ENCODE results near the gene CYREN.

Gene CYREN

DNA sequence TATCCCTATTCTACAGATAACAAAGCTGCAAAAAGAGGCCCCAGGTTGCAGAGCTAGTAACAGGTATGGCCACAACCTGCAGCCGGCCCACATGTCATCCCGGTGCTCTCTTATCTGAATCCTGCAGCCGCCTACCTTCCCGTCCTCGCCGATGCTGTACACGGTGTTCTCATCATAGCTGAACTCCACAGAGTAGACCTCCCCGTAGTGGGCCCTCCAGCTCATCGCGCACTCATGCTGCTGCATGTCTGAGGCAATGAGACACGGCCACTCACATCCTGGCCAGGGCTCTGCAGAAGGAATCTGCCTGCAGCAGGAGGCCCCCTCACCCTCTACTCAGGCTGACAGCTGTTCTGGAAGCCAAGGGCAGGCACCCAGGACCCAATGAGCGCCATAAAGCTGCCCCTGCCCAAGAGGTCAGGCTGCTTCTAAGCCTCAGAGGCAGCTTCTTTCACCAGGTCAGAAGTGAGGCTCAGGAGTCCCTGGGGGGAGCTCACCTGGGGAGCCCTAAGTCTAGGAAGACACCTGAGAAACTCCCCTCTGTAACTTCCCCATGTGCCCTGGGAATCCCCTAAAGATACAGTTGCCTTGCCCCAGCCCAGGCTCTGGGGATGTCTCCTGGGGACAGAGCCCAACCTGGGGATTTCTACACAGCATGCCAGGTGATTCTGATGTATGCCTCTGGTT, 17.9 kb upstream of the CYREN start:
- no peak overlapping the region for H3K27ac ChIP-seq (ENCODE audit: low read length)
- H3K4me2 ChIP-seq (ENCODE audit: low read length): peak overlapping the region; percentile 90
- H3K9me3 ChIP-seq (ENCODE audit: insufficient read depth, low read length): no peaks in the 10 kb centered on the region
- peaks cover 18% of the 10 kb centered on the region for H3K27me3 ChIP-seq (ENCODE audit: low read depth, low read length)
- no peak overlapping the region for H2AFZ ChIP-seq (ENCODE audit: low read depth, low read length)
- TF ChIP-seq, protein P1, sequence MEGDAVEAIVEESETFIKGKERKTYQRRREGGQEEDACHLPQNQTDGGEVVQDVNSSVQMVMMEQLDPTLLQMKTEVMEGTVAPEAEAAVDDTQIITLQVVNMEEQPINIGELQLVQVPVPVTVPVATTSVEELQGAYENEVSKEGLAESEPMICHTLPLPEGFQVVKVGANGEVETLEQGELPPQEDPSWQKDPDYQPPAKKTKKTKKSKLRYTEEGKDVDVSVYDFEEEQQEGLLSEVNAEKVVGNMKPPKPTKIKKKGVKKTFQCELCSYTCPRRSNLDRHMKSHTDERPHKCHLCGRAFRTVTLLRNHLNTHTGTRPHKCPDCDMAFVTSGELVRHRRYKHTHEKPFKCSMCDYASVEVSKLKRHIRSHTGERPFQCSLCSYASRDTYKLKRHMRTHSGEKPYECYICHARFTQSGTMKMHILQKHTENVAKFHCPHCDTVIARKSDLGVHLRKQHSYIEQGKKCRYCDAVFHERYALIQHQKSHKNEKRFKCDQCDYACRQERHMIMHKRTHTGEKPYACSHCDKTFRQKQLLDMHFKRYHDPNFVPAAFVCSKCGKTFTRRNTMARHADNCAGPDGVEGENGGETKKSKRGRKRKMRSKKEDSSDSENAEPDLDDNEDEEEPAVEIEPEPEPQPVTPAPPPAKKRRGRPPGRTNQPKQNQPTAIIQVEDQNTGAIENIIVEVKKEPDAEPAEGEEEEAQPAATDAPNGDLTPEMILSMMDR (IDR thresholded peaks at IDR 0.05; ENCODE audit: low read depth, low read length): no peak
- TF ChIP-seq EZH2phosphoT487 (IDR thresholded peaks at IDR 0.05; ENCODE audit: low read depth): no peak
- H3K9ac ChIP-seq (ENCODE audit: low read length): no peak overlapping the region
- H3K36me3 ChIP-seq (replicated peaks; ENCODE audit: low read depth, low read length): peaks cover 58% of the 10 kb centered on the region
- H4K20me1 ChIP-seq (ENCODE audit: insufficient read depth, low read length): no peaks in the 10 kb centered on the region
- H3K4me1 ChIP-seq (ENCODE audit: low read length): peaks cover 59% of the 10 kb centered on the region
- H3K4me3 ChIP-seq (ENCODE audit: low read length): peak overlapping the region; percentile 17
- H3K79me2 ChIP-seq (ENCODE audit: low read length): no peaks in the 10 kb centered on the region

DNA sequence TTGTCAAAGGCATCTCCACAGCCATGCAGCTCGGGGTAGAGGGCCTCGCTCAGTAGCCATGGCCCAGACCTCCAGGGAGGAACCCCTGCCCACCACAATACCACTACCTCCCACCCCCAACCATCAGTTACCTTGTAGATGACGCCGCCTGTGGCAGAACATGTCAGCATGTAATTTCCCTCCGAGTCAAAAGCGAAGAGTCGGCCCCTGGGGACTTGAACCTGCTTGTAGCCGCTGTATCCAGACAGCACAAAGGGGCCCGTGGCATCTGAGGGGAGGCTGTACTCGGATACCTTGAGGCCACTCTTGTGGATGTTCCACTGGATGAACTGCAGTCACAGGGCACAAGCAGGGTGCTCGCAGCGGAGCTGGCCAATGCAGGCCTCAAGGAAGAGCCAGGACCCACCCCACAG, 16.3 kb upstream of the CYREN start:
- H3K4me1 ChIP-seq (ENCODE audit: low read length): peaks cover 59% of the 10 kb centered on the region
- H3K79me2 ChIP-seq (ENCODE audit: low read length): no peaks in the 10 kb centered on the region
- peak overlapping the region; percentile 90 for H3K4me2 ChIP-seq (ENCODE audit: low read length)
- no peak for TF ChIP-seq EZH2phosphoT487 (IDR thresholded peaks at IDR 0.05; ENCODE audit: low read depth)
- TF ChIP-seq, protein P1 (IDR thresholded peaks at IDR 0.05; ENCODE audit: low read depth, low read length): peak; percentile 25
- peaks cover 52% of the 10 kb centered on the region for H3K36me3 ChIP-seq (replicated peaks; ENCODE audit: low read depth, low read length)
- peak overlapping the region; percentile 27; the same call in 1 of the 2 replicates for H3K27ac ChIP-seq (ENCODE audit: low read length)
- no peaks in the 10 kb centered on the region for H3K9me3 ChIP-seq (ENCODE audit: insufficient read depth, low read length)
- H4K20me1 ChIP-seq (ENCODE audit: insufficient read depth, low read length): no peaks in the 10 kb centered on the region
- H3K27me3 ChIP-seq (ENCODE audit: low read depth, low read length): peaks cover 18% of the 10 kb centered on the region
- H3K4me3 ChIP-seq (ENCODE audit: low read length): peak overlapping the region; percentile 61
- H3K9ac ChIP-seq (ENCODE audit: low read length): peak overlapping the region; percentile 12; the same call in 1 of the 2 replicates
- no peak overlapping the region for H2AFZ ChIP-seq (ENCODE audit: low read depth, low read length)

DNA sequence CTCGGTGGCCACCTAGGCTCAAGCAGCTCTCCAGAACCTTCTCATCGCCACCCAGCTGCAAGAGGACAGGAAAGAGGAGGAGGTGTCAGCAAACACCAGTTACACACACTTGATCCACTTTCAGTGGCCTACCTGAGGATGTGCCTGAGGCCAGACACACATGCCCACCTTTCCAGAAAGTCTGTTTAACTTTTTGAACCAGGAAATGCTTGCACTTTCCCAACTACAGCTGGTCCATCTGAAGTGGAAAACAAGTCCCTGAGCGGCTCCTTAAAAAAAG, 15.7 kb upstream of the CYREN start:
- no peaks in the 10 kb centered on the region for H4K20me1 ChIP-seq (ENCODE audit: insufficient read depth, low read length)
- TF ChIP-seq, protein P1 (IDR thresholded peaks at IDR 0.05; ENCODE audit: low read depth, low read length): no peak
- TF ChIP-seq EZH2phosphoT487 (IDR thresholded peaks at IDR 0.05; ENCODE audit: low read depth): no peak
- no peaks in the 10 kb centered on the region for H3K9me3 ChIP-seq (ENCODE audit: insufficient read depth, low read length)
- H3K4me1 ChIP-seq (ENCODE audit: low read length): peaks cover 59% of the 10 kb centered on the region
- H3K4me3 ChIP-seq (ENCODE audit: low read length): peak overlapping the region; percentile 61; the same call in 1 of the 2 replicates
- H3K4me2 ChIP-seq (ENCODE audit: low read length): peak overlapping the region; percentile 90
- H3K27ac ChIP-seq (ENCODE audit: low read length): no peak overlapping the region
- peaks cover 18% of the 10 kb centered on the region for H3K27me3 ChIP-seq (ENCODE audit: low read depth, low read length)
- H3K9ac ChIP-seq (ENCODE audit: low read length): no peak overlapping the region
- peaks cover 48% of the 10 kb centered on the region for H3K36me3 ChIP-seq (replicated peaks; ENCODE audit: low read depth, low read length)
- H3K79me2 ChIP-seq (ENCODE audit: low read length): no peaks in the 10 kb centered on the region
- no peak overlapping the region for H2AFZ ChIP-seq (ENCODE audit: low read depth, low read length)

DNA sequence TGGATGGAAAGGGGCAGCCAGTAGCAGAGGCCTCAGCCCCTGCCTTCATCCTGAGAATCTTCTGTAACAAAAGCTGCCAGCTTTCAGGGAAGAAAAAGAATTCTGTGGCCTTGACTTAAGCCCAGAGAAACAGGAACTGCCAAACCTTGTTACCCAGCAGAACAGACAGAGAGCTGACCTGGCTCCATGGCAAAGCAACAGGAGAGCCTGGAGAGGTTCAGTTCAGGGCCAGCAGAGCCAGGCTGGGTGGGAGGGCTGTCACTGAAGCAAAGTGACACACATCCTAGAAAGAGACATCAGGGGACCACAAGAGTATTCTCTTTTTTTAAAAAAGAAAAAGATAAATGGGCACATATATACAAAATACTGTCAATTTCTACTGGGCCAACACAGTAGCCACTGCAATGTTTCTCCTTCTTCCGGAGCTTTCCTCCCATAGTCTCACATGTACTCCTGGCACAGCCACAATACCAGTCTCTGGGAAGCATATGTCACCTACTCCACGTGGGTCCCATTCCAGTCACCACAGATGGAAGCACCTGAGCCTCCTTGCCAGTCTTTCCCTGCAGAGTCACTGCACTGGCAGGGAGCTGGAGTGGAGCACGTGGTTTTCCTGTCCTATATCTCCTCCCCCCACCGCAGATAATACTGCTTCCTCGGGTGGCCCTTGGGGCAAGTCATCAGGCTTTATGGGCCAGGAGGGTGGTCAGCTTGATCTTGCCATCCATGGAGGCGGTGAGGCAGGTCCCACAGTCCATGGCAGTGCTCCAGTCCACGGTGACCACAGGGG, 15.2 kb upstream of the CYREN start:
- no peak overlapping the region for H2AFZ ChIP-seq (ENCODE audit: low read depth, low read length)
- peak overlapping the region; percentile 90; the same call in 1 of the 2 replicates for H3K4me2 ChIP-seq (ENCODE audit: low read length)
- H3K9me3 ChIP-seq (ENCODE audit: insufficient read depth, low read length): no peaks in the 10 kb centered on the region
- peaks cover 45% of the 10 kb centered on the region for H3K36me3 ChIP-seq (replicated peaks; ENCODE audit: low read depth, low read length)
- H3K4me1 ChIP-seq (ENCODE audit: low read length): peaks cover 57% of the 10 kb centered on the region
- H3K9ac ChIP-seq (ENCODE audit: low read length): no peak overlapping the region
- H4K20me1 ChIP-seq (ENCODE audit: insufficient read depth, low read length): no peaks in the 10 kb centered on the region
- peaks cover 14% of the 10 kb centered on the region for H3K27me3 ChIP-seq (ENCODE audit: low read depth, low read length)
- no peak overlapping the region for H3K4me3 ChIP-seq (ENCODE audit: low read length)
- TF ChIP-seq EZH2phosphoT487 (IDR thresholded peaks at IDR 0.05; ENCODE audit: low read depth): no peak
- TF ChIP-seq, protein P1 (IDR thresholded peaks at IDR 0.05; ENCODE audit: low read depth, low read length): no peak
- H3K27ac ChIP-seq (ENCODE audit: low read length): no peak overlapping the region
- H3K79me2 ChIP-seq (ENCODE audit: low read length): no peaks in the 10 kb centered on the region
